ENCODE data around the gene IRF5.

The IRF5 gene

GRCh38 chr7:128931965-128932861, 5.5 kb upstream of the IRF5 start:
- TF ChIP-seq, protein P1, sequence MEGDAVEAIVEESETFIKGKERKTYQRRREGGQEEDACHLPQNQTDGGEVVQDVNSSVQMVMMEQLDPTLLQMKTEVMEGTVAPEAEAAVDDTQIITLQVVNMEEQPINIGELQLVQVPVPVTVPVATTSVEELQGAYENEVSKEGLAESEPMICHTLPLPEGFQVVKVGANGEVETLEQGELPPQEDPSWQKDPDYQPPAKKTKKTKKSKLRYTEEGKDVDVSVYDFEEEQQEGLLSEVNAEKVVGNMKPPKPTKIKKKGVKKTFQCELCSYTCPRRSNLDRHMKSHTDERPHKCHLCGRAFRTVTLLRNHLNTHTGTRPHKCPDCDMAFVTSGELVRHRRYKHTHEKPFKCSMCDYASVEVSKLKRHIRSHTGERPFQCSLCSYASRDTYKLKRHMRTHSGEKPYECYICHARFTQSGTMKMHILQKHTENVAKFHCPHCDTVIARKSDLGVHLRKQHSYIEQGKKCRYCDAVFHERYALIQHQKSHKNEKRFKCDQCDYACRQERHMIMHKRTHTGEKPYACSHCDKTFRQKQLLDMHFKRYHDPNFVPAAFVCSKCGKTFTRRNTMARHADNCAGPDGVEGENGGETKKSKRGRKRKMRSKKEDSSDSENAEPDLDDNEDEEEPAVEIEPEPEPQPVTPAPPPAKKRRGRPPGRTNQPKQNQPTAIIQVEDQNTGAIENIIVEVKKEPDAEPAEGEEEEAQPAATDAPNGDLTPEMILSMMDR (IDR thresholded peaks at IDR 0.05; ENCODE audit: control insufficient read depth, extremely low read depth, insufficient read depth) = no peak
- H3K4me3 ChIP-seq (ENCODE audit: low read depth, low read length) = no peak overlapping the region
- DNase-seq (ENCODE audit: low read depth) = no peak

DNA sequence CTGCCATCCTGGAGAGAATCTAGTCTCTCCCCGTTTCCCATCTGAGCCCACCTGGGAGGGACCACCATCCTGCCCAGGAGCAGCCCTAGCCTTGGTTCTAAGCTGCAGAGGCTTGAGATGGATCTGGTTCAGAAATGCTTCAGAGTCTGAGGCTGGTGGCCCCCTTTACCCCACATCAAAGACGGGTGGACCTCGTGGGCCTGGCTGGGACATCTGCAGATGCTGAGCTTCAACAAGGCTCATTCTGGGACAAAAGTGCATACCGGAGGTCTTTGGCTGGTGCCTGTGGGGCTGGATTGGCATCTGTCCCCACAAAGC, 4.9 kb upstream of the IRF5 start:
- no peak for DNase-seq (ENCODE audit: low read depth)
- no peak overlapping the region for H3K4me3 ChIP-seq (ENCODE audit: low read depth, low read length)
- TF ChIP-seq, protein P1 (IDR thresholded peaks at IDR 0.05; ENCODE audit: control insufficient read depth, extremely low read depth, insufficient read depth) = no peak

- no peak overlapping the region for H3K4me3 ChIP-seq (ENCODE audit: low read depth, low read length)
- DNase-seq (ENCODE audit: low read depth) = no peak
- TF ChIP-seq, protein P1 (IDR thresholded peaks at IDR 0.05; ENCODE audit: control insufficient read depth, extremely low read depth, insufficient read depth) = no peak
Observed at GRCh38 chr7:128933180-128933891, 4.4 kb upstream of the IRF5 start.

- TF ChIP-seq, protein P1 (IDR thresholded peaks at IDR 0.05; ENCODE audit: control insufficient read depth, extremely low read depth, insufficient read depth) = no peak
- H3K4me3 ChIP-seq (ENCODE audit: low read depth, low read length) = no peak overlapping the region
- no peak for DNase-seq (ENCODE audit: low read depth)
Observed at GRCh38 chr7:128934361-128935341, 3.1 kb upstream of the IRF5 start.

GRCh38 chr7:128935342-128935730, 2.4 kb upstream of the IRF5 start:
- H3K4me3 ChIP-seq (ENCODE audit: low read depth, low read length) = no peak overlapping the region
- no peak for DNase-seq (ENCODE audit: low read depth)
- TF ChIP-seq, protein P1 (IDR thresholded peaks at IDR 0.05; ENCODE audit: control insufficient read depth, extremely low read depth, insufficient read depth) = no peak

DNA sequence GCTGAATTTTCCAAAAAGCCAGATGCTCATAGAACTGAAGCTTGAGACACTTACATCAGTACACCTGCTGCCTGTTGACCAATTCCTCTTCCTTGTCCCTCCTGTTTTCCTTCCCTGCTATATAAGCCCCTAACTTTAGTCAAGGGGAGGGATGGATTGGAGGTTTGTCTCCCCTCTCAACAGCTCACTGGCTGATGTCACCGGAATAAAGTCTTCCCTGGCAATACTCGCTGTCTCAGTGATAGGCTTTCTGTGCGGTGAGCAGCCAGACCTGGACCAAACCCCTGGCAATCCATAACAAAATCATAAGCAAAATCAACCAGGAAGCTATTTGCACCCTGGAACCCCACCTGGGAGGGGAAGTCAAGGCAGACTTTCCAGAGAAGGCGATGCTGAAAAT, 929 bp upstream of the IRF5 start:
- TF ChIP-seq, protein P1 (IDR thresholded peaks at IDR 0.05; ENCODE audit: control insufficient read depth, extremely low read depth, insufficient read depth) = no peak
- H3K4me3 ChIP-seq (ENCODE audit: low read depth, low read length) = no peak overlapping the region
- DNase-seq (ENCODE audit: low read depth) = no peak
